ENCODE measurements around the gene ZSCAN21.

The ZSCAN21 gene

GRCh38 chr7:100029596-100029995 is 20.0 kb upstream of the ZSCAN21 start:
- no peak for FAIRE-seq

- no peak for FAIRE-seq
Observed at GRCh38 chr7:100033526-100033925, 16.0 kb upstream of the ZSCAN21 start.

GRCh38 chr7:100034871-100035510 is 14.6 kb upstream of the ZSCAN21 start:
- FAIRE-seq = no peak

GRCh38 chr7:100035876-100036275 is 13.7 kb upstream of the ZSCAN21 start:
- FAIRE-seq = no peak

DNA sequence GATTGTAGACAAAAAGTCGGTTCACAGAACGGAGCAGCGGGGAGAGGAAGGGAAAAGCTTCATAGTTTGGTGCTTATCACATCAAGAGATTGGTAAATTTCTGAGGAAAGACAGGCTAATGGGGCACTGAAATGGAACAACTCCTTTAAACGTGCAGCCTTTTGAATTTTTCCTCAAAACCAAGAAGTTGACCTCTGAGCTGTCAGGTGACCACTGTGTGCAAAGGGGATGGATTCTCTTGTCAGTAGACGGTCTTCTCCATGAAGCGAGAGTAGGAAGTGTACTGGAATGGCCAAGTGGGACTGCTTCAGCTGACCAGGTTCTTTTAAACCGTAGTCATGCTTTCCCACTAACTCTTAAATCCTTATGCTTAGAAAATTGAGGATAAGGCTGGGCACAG is 11.2 kb upstream of the ZSCAN21 start:
- no peak for FAIRE-seq

GRCh38 chr7:100040575-100040974 is 9.0 kb upstream of the ZSCAN21 start:
- no peak for FAIRE-seq

DNA sequence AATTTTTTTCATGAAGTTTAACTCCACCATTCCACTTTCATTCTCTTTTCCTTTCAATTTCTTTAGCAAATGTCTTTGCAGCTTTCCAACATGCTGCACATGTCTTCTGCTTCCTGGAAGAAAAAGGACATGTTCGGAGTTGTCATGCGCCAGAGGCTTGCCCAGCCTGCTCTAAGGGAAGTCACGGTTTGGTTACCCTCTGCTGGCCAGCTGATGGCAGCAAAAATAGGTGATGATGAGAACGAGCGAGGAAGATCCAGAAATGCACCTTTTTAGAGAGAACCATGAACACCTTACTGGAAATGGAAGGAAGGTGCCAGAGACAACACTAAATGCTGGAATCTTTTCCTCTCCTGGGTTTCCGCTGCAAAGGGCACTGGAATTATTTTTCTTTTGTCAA is 4.9 kb upstream of the ZSCAN21 start:
- no peak for FAIRE-seq

- no peak for FAIRE-seq
Observed at GRCh38 chr7:100048680-100049079, 894 bp upstream of the ZSCAN21 start.

- no peak for FAIRE-seq
Observed at GRCh38 chr7:100051611-100052010, 2.0 kb downstream of the ZSCAN21 start.

- no peak for FAIRE-seq
Observed at GRCh38 chr7:100053215-100053614, 3.6 kb downstream of the ZSCAN21 start.

DNA sequence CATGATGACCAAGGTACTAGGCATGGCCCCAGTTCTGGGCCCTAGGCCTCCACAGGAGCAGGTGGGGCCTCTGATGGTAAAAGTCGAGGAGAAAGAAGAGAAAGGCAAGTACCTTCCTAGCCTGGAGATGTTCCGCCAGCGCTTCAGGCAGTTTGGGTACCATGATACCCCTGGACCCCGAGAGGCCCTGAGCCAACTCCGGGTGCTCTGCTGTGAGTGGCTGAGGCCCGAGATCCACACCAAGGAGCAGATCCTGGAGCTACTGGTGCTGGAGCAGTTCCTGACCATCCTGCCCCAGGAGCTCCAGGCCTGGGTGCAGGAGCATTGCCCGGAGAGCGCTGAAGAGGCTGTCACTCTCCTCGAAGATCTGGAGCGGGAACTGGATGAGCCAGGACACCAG is 7.4 kb downstream of the ZSCAN21 start:
- no peak for FAIRE-seq

DNA sequence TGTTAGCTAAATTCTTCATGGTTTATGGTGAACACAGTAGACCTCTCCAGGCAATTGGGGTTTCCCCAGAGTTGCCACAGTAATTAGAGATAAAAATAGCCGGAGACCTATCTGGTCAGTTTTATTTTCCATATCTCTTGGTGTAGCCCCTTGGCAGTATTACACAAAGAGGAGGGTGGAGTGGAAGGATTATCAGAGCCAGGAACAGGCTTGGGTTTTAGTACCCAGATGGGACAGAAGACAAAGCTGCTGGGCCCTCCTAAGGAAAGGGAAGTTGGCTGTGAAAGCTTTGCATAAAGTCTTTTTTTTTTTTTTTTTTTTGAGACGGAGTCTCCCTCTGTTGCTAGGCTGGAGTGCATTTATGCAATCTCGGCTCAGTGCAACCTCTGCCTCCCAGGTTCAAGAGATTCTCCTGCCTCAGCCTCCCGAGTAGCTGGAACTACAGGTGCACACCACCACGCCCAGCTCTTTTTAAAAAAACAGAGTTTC is 9.7 kb downstream of the ZSCAN21 start:
- FAIRE-seq = no peak

- FAIRE-seq = no peak
Observed at GRCh38 chr7:100061518-100062193, 12.1 kb downstream of the ZSCAN21 start.

- no peak for FAIRE-seq
Observed at GRCh38 chr7:100063376-100063775, 13.8 kb downstream of the ZSCAN21 start.

DNA sequence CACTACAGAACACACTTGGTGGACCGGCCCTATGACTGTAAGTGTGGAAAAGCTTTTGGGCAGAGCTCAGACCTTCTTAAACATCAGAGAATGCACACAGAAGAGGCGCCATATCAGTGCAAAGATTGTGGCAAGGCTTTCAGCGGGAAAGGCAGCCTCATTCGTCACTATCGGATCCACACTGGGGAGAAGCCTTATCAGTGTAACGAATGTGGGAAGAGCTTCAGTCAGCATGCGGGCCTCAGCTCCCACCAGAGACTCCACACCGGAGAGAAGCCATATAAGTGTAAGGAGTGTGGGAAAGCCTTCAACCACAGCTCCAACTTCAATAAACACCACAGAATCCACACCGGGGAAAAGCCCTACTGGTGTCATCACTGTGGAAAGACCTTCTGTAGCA is 14.6 kb downstream of the ZSCAN21 start:
- no peak for FAIRE-seq

DNA sequence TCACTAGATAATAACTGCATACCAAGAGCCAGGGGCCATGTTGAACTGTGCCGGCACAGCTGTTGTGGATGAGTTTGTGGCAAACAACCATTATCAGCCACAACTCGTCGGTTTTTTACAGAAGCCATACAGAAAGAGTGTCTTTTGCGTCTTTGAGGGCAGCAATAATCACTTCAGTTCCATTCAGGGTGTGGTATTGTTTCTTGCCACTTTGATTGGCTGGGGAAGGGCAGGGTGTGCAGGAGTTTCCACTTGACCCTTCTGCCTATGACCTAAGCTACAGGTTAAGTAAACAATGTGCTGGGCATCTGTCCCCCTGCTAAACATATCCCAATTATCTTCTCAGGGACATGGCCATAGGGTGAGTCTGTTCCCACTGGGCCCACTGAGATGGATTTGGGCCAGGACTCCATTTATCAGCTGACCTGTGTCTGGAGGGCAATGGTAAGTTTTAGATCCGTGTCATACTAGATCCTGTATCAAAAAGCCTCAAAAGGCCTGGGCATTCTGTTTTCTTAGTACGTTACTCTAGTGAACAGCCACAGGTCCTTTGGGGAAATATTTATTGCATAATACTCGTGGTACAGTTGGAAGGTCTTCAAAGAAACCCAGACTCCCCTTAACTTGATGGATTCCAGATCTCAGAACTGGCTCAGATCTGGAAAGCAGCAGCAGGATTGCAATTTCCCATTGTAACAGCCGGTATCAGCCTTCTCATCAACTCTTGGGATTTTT is 16.0 kb downstream of the ZSCAN21 start:
- FAIRE-seq = peak; percentile 91

- no peak for FAIRE-seq
Observed at GRCh38 chr7:100066953-100067352, 17.4 kb downstream of the ZSCAN21 start.

DNA sequence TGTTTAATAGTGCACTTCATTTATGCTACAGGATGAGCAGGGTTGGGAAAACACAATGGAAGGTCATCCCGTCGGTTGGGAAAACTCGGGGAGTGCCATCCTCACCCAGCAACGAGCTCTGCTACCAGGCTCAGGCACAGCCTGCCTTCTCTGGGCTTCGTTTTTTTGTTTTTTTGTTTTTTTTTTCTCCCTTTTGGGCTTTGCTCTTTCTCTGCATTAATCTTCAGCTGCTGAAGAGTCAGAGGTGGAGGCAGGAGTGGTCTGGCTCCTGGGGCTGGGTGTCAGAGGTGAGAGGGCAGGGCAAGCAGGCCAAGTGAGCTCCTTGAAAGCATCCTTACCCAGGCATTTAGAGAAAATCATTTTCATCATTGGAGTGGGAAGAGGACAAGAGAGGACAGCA is 20.4 kb downstream of the ZSCAN21 start:
- FAIRE-seq = no peak

- FAIRE-seq = no peak
Observed at GRCh38 chr7:100071018-100071723, 21.6 kb downstream of the ZSCAN21 start.

DNA sequence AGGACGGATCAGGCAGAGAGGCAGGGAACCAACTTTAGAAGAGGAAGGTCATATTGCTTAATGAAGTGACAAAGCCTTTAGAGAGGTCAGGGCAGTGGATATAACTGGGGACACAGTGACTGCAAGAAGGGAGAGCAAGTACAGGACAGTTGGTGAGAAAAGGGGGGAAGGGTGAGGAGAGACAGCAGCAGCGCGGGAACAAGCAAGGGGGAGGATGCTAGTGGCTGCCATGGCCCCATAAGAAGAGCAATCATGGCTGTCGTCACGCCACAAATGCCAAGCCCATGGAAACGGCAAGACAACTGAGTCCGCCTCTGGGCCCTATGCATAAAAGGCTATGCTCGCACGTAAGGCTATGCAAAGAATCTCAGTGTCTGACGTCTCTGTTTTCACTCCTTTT is 22.9 kb downstream of the ZSCAN21 start:
- FAIRE-seq = no peak

- no peak for FAIRE-seq
Observed at GRCh38 chr7:100074841-100075240, 25.3 kb downstream of the ZSCAN21 start.

DNA sequence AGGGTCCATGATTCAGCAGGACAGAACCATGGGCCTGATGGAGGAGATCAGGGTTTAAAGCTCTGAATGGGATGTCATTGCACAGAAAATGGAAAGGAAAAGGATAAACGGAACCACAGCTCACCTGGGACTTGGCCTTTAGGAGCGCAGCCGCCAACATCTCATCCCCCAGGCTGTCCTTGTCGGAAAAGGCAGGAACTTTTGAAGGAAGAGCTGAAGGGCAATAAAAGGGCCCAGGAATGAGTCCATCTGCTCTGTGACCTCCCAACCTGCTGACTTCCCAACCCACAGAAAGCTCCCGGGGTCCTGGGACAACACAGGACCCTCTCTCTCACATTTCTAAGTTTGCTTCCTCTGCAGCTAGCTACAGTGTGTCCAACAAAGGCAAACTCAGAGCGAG is 25.8 kb downstream of the ZSCAN21 start:
- FAIRE-seq = no peak

GRCh38 chr7:100077205-100077604 is 27.6 kb downstream of the ZSCAN21 start:
- no peak for FAIRE-seq

Data from endometrium (tissue), 2 donors.